Stimulated activated CD4-positive, alpha-beta T cell treated with anti-CD3 and anti-CD28 coated beads, Interleukin-1b, Interleukin-23, amount 100 ng/mL, for 4 hours (primary cell): ENCODE measurements around the gene ARSB.
"Not testable (repeated sequence)": the region's sequence is repeated elsewhere in the genome, so short reads cannot be mapped to it uniquely, and the experiment has no call there.

Experiments used
- DNase-seq, 2 donors: peaks; one replicate each; pipeline ENCODE4 v3.0.0-alpha.2; 2020; ENCODE audit warnings: low read depth in 2 of 2

Gene ARSB

GRCh38 chr5:78903353-78903752 is 81.8 kb downstream of the ARSB start:
- no peak for DNase-seq

- DNase-seq, result no peak
Observed at GRCh38 chr5:78899922-78900362, 85.2 kb downstream of the ARSB start.

GRCh38 chr5:78896132-78896531 is 89.0 kb downstream of the ARSB start:
- no peak for DNase-seq

GRCh38 chr5:78895616-78896015 is 89.5 kb downstream of the ARSB start:
- no peak for DNase-seq

GRCh38 chr5:78893940-78894677 is 91.0 kb downstream of the ARSB start:
- DNase-seq, result no peak

- DNase-seq, result no peak
Observed at GRCh38 chr5:78890667-78891379, 94.3 kb downstream of the ARSB start.

- DNase-seq, result no peak
Observed at GRCh38 chr5:78889369-78890140, 95.6 kb downstream of the ARSB start.

GRCh38 chr5:78888580-78889368 is 96.3 kb downstream of the ARSB start:
- DNase-seq, result no peak

GRCh38 chr5:78887384-78888118 is 97.6 kb downstream of the ARSB start:
- DNase-seq, result no peak

GRCh38 chr5:78886341-78887230 is 98.5 kb downstream of the ARSB start:
- no peak for DNase-seq

- no peak for DNase-seq
Observed at GRCh38 chr5:78881884-78882283, 103.2 kb downstream of the ARSB start.

GRCh38 chr5:78879516-78879915 is 105.6 kb downstream of the ARSB start:
- DNase-seq, result no peak

- not testable (repeated sequence) for DNase-seq
Observed at GRCh38 chr5:78866076-78866475, 119.0 kb downstream of the ARSB start.

GRCh38 chr5:78858364-78858763 is 126.7 kb downstream of the ARSB start:
- DNase-seq, result no peak

- no peak for DNase-seq
Observed at GRCh38 chr5:78855026-78855425, 130.1 kb downstream of the ARSB start.

GRCh38 chr5:78851891-78852290 is 133.2 kb downstream of the ARSB start:
- DNase-seq, result not testable (repeated sequence)

GRCh38 chr5:78845470-78845869 is 139.6 kb downstream of the ARSB start:
- DNase-seq, result no peak

GRCh38 chr5:78843436-78843835 is 141.7 kb downstream of the ARSB start:
- DNase-seq, result no peak

GRCh38 chr5:78841767-78842166 is 143.3 kb downstream of the ARSB start:
- no peak for DNase-seq

GRCh38 chr5:78838753-78839152 is 146.4 kb downstream of the ARSB start:
- DNase-seq, result no peak
